ENCODE data around the gene DGKI.

Gene DGKI

DNA sequence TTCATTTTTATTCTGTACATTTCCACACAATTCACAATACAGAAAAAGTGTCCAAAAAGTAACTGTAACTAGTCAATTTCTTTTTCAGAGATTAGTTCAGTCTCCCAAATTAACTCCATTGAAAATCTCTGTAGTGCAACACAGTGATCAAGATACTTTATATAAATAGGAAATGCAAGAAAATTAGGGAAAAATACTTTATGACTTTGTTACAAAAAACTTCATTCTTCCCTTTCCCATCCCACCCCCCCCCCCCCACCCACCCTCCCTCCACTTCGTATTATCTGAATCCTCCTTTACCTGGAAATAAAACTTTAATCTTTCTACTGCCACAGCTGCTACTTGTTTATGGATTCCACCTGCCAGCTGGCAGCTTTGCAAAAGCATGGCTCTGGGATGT is 465.7 kb downstream of the DGKI start:
- TF ChIP-seq, protein P1, sequence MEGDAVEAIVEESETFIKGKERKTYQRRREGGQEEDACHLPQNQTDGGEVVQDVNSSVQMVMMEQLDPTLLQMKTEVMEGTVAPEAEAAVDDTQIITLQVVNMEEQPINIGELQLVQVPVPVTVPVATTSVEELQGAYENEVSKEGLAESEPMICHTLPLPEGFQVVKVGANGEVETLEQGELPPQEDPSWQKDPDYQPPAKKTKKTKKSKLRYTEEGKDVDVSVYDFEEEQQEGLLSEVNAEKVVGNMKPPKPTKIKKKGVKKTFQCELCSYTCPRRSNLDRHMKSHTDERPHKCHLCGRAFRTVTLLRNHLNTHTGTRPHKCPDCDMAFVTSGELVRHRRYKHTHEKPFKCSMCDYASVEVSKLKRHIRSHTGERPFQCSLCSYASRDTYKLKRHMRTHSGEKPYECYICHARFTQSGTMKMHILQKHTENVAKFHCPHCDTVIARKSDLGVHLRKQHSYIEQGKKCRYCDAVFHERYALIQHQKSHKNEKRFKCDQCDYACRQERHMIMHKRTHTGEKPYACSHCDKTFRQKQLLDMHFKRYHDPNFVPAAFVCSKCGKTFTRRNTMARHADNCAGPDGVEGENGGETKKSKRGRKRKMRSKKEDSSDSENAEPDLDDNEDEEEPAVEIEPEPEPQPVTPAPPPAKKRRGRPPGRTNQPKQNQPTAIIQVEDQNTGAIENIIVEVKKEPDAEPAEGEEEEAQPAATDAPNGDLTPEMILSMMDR (IDR thresholded peaks at IDR 0.05), result no peak
- Histone ChIP-seq H3K27me3 (no peaks in the 10 kb centered on the region), H3K4me1 (ENCODE audit: control insufficient read depth in 1 of 2, insufficient read depth in 1 of 2, low read depth in 1 of 2, low read length in 1 of 2) (no peaks in the 10 kb centered on the region), H3K9me3 (no peaks in the 10 kb centered on the region), H3K27ac (no peak overlapping the region), H3K4me3 (ENCODE audit: low read depth in 1 of 2, low read length in 1 of 2) (no peak overlapping the region), H3K36me3 (no peaks in the 10 kb centered on the region)

DNA sequence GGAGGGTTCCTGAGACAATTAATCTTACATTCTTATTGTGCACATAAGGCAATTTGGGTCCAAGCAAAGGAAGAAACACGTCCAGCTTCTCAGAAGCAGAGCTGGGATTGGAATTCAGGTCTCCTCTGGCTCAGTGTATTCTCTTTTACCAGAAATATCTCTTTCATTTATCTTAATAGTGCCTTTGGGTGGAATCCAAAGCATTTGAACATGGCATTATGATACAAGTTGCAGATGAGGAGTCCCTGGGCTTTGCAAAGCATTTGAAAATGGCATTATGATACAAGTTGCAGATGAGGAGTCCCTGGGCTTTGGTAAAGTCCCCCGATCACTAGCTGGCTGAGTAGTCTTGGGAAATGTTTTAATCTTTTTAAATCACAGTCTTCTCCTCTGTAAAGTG is 473.3 kb downstream of the DGKI start:
- no peaks in the 10 kb centered on the region for H3K4me1 ChIP-seq (ENCODE audit: control insufficient read depth in 1 of 2, insufficient read depth in 1 of 2, low read depth in 1 of 2, low read length in 1 of 2)
- no peak overlapping the region for H3K4me3 ChIP-seq (ENCODE audit: low read depth in 1 of 2, low read length in 1 of 2)
- TF ChIP-seq, protein P1 (IDR thresholded peaks at IDR 0.05), result no peak
- H3K27ac ChIP-seq, result no peak overlapping the region
- no peaks in the 10 kb centered on the region for H3K27me3 ChIP-seq
- no peaks in the 10 kb centered on the region for H3K36me3 ChIP-seq
- H3K9me3 ChIP-seq, result no peaks in the 10 kb centered on the region

DNA sequence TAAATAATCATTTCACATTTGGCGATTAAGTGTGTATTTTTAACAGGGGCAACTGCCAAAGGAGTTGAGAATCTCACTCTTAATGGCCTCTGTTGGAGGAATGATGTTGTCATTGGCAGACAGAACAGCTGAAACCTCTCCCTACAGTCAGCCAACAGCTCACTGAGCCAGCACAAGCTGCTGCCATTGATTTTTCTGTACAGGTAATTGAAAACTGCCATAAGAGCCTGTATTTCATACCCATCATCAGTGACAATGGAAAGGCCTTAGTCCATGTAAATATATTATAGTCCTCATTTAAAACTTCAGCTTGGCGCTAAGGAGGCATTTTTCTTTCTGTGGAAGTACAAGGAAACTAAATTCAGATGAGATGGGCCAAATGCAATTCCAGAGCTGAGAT is 475.2 kb downstream of the DGKI start:
- H3K4me1 ChIP-seq (ENCODE audit: control insufficient read depth in 1 of 2, insufficient read depth in 1 of 2, low read depth in 1 of 2, low read length in 1 of 2), result no peaks in the 10 kb centered on the region
- no peak overlapping the region for H3K27ac ChIP-seq
- no peaks in the 10 kb centered on the region for H3K36me3 ChIP-seq
- H3K27me3 ChIP-seq, result no peaks in the 10 kb centered on the region
- H3K4me3 ChIP-seq (ENCODE audit: low read depth in 1 of 2, low read length in 1 of 2), result no peak overlapping the region
- TF ChIP-seq, protein P1 (IDR thresholded peaks at IDR 0.05), result no peak
- H3K9me3 ChIP-seq, result no peaks in the 10 kb centered on the region

DNA sequence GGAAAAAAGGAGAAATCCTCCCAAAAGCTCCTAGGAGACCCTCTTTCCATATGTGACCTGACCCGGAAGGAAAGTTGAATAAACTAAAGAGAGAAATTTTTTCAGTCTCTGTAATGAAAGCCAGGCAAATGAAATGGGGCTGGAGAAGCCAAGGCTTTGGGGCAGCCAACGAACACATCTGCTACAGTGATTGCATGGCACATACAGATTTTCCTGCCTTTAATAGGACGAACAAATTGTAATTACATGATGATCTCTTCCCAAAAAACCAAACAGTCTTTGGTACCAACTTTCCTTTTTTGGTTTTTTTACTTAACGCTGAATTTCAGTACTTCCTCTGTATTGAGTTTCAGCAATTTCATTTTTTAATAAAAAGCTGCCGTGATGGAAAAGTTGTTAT is 479.8 kb downstream of the DGKI start:
- TF ChIP-seq, protein P1 (IDR thresholded peaks at IDR 0.05), result no peak
- Histone ChIP-seq H3K9me3 (no peaks in the 10 kb centered on the region), H3K36me3 (no peaks in the 10 kb centered on the region), H3K4me3 (ENCODE audit: low read depth in 1 of 2, low read length in 1 of 2) (no peak overlapping the region), H3K27me3 (no peaks in the 10 kb centered on the region), H3K27ac (no peak overlapping the region), H3K4me1 (ENCODE audit: control insufficient read depth in 1 of 2, insufficient read depth in 1 of 2, low read depth in 1 of 2, low read length in 1 of 2) (no peaks in the 10 kb centered on the region)

DNA sequence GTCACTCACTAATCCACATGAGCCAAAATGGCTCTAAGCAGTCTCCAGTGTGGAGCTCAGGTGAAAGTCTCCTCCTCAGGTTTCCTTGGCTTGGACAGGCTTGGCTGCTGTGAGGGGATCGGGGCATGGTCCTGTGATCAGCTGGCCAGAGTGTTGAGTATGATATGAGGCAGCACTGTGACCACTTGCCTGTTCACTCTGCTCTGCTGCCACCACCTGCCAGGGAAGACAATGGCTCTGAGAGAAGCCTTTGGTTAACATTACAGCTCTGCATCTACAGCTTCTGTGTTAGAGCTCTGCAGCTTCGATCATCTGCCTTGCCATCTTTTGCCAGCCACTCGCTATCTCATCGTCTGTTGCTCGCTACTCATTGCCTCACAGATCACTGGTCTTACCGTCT is 483.1 kb downstream of the DGKI start:
- TF ChIP-seq, protein P1 (IDR thresholded peaks at IDR 0.05), result no peak
- Histone ChIP-seq H3K9me3 (no peaks in the 10 kb centered on the region), H3K27ac (no peak overlapping the region)

DNA sequence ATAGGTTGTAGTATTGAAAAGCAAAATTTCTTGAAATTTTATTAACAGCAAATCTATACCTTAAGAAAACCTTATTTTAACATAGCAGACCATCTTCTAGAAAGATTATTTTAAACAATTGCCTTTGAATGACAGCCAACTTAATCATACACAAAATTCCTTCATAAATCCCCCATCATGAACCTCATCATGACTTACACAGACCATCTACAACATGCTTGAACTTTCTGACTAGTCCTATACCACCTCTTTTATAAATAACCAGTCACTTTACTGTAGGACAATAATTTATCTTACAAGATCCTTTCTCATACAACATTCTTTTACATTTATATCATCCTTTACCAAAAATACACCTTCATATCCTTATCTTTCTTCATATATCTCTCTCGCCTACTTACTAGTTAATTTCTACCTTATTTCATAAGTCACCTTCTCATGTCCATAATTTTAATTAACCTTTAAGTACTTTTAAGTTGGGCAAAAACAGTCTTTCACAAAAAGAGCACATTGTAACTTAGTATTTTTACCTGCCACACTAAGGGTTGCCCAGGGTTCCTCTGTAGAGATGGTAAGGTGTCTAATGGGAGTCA is 486.6 kb downstream of the DGKI start:
- TF ChIP-seq, protein P1 (IDR thresholded peaks at IDR 0.05), result no peak
- Histone ChIP-seq H3K27me3 (no peaks in the 10 kb centered on the region), H3K27ac (no peak overlapping the region), H3K4me3 (ENCODE audit: low read depth in 1 of 2, low read length in 1 of 2) (no peak overlapping the region), H3K36me3 (no peaks in the 10 kb centered on the region), H3K9me3 (no peaks in the 10 kb centered on the region), H3K4me1 (ENCODE audit: control insufficient read depth in 1 of 2, insufficient read depth in 1 of 2, low read depth in 1 of 2, low read length in 1 of 2) (no peaks in the 10 kb centered on the region)

More for the DNA sequence above, 483.1 kb downstream of the DGKI start:
- Histone ChIP-seq H3K27me3 (no peaks in the 10 kb centered on the region), H3K4me3 (ENCODE audit: low read depth in 1 of 2, low read length in 1 of 2) (no peak overlapping the region), H3K36me3 (no peaks in the 10 kb centered on the region), H3K4me1 (ENCODE audit: control insufficient read depth in 1 of 2, insufficient read depth in 1 of 2, low read depth in 1 of 2, low read length in 1 of 2) (no peaks in the 10 kb centered on the region)
